Karpas-422 (cell line): ENCODE results near the gene BAZ2B. TPM values are rescaled to one million over a fixed set of nuclear protein-coding genes. Genes with fewer than 3 reads are reported as not detected.
"Not testable (repeated sequence)": the region's sequence is repeated elsewhere in the genome, so short reads cannot be mapped to it uniquely, and the experiment has no call there.

Source experiments
- DNase-seq: peaks from one replicate; pipeline ENCODE4 v3.0.0-alpha.2; 2015
- H2AFZ ChIP-seq: fragments of 200-600 bp; sonication (generic); 2 replicates; pipeline ENCODE4 v1.6.1; 2014; ENCODE audit warnings: antibody characterized with exemption, low read length, mixed read lengths
- H3K27ac ChIP-seq: fragments of 200-600 bp; sonication (generic); 2 replicates; pipeline ENCODE4 v1.5.1; 2014; ENCODE audit warnings: mild to moderate bottlenecking, low read length, moderate library complexity
- H3K27me3 ChIP-seq: fragments of 200-600 bp; sonication (generic); 2 replicates; pipeline ENCODE4 v1.6.1; 2014; ENCODE audit warnings: low read length, mixed read lengths
- H3K36me3 ChIP-seq: fragments of 200-600 bp; sonication (generic); 2 replicates; pipeline ENCODE4 v1.6.1; 2014; ENCODE audit warnings: low read length, mixed read lengths; ENCODE audit not compliant: insufficient read depth
- H3K4me1 ChIP-seq: fragments of 200-600 bp; sonication (generic); 2 replicates; pipeline ENCODE4 v1.6.1; 2014; ENCODE audit warnings: mild to moderate bottlenecking, low read length, mixed read lengths
- H3K4me2 ChIP-seq: fragments of 200-600 bp; sonication (generic); 2 replicates; pipeline ENCODE4 v1.6.1; 2014; ENCODE audit warnings: low read length, low read depth, mild to moderate bottlenecking; ENCODE audit not compliant: poor library complexity, severe bottlenecking
- H3K4me3 ChIP-seq: fragments of 200-600 bp; sonication (generic); 2 replicates; pipeline ENCODE4 v1.5.1; 2014; ENCODE audit warnings: mild to moderate bottlenecking, antibody characterized with exemption, low read length, mixed read lengths
- H3K79me2 ChIP-seq: fragments of 200-600 bp; sonication (generic); 2 replicates; pipeline ENCODE4 v1.6.1; 2014; ENCODE audit warnings: mild to moderate bottlenecking, low read length, mixed read lengths
- H3K9ac ChIP-seq: fragments of 200-600 bp; sonication (generic); 2 replicates; pipeline ENCODE4 v1.6.0; 2014; ENCODE audit warnings: low read length
- H3K9me2 ChIP-seq: fragments of 200-600 bp; sonication (generic), shearing (Covaris generic); replicated peaks from 2 replicates; pipeline ENCODE4 v1.6.0; 2014; ENCODE audit warnings: mild to moderate bottlenecking, low read length, moderate library complexity; ENCODE audit not compliant: insufficient read depth
- H3K9me3 ChIP-seq: fragments of 300-700, 200-600 bp; sonication (generic); 2 replicates; pipeline ENCODE4 v1.6.1; 2014; ENCODE audit warnings: low read length, mixed read lengths
- H4K20me1 ChIP-seq: fragments of 200-600 bp; sonication (generic); 2 replicates; pipeline ENCODE4 v1.6.1; 2014; ENCODE audit warnings: mild to moderate bottlenecking, antibody characterized with exemption, low read length, low read depth; ENCODE audit not compliant: insufficient read depth
- total RNA-seq: library from RNA; depleted of rRNA; stranded (reverse); fragments of >200 nt; shearing (Covaris generic); gene quantifications from 2 replicates; pipeline ENCODE4 v1.2.3, GENCODE V29; 2014; ENCODE audit warnings: low replicate concordance

The BAZ2B gene
- total RNA-seq, 1 experiment from 2014 or later: 2.2 TPM

DNA sequence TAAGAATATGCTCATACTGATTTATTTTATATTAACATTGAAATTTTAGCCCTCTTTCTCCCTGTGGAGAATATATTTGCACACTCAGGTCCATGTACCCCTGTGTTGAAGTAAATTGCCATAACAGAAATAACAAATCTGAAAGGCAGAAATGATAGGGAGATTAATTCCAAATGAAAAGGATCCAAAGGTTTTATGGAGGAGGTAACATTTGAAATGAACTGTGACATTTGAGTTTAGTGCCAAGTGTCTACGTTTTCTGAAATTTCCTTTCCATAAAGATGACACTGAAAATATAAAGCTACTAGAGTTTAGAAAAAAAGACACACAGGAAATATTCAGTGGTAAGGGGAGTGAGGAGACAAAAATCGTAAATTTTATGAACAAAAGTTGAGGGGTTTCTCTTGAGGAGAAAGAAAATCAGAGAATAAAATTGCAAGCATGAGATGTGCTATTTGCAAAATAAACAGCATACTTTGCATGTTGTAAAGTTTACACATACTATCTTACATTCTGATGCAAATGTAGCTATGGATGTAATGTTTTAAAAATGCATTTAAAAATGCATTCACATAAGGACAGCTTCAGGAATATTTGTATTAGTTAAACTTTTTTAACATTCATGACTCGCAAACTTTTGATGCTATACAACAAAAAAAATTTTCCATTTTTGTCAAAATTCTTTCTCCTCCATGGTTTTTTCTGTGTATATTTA lies 69.5 kb downstream of the BAZ2B start:
- Histone ChIP-seq H3K9me2 (no peaks in the 10 kb centered on the region), H3K4me2 (no peak overlapping the region), H3K4me1 (no peaks in the 10 kb centered on the region), H3K27ac (no peak overlapping the region), H3K9ac (no peak overlapping the region), H3K36me3 (no peaks in the 10 kb centered on the region), H3K27me3 (no peaks in the 10 kb centered on the region), H2AFZ (no peak overlapping the region), H4K20me1 (no peaks in the 10 kb centered on the region), H3K79me2 (no peaks in the 10 kb centered on the region), H3K9me3 (no peaks in the 10 kb centered on the region), H3K4me3 (no peak overlapping the region)
- DNase-seq: no peak

DNA sequence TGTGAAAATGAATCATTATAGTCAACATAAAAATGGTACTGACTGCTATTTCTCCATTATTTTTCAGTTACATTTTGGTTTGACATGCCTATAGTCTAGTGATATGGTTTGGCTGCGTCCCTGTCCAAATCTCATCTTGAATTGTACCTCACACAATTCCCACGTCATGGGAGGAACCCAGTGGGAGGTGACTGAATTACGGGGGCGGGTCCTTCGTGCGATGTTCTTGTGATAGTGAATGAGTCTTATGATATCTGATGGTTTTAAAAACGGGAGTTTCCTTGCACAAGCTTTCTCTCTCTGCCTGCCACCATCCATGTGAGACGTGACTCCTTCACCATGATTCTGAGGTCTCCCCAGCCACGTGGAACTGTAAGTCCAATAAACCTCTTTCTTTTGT lies 70.3 kb downstream of the BAZ2B start:
- Histone ChIP-seq H3K4me2 (no peak overlapping the region), H2AFZ (no peak overlapping the region), H3K4me1 (no peaks in the 10 kb centered on the region), H3K9ac (no peak overlapping the region), H4K20me1 (no peaks in the 10 kb centered on the region), H3K4me3 (no peak overlapping the region), H3K27ac (no peak overlapping the region), H3K9me2 (no peaks in the 10 kb centered on the region), H3K27me3 (no peaks in the 10 kb centered on the region), H3K79me2 (no peaks in the 10 kb centered on the region), H3K9me3 (no peaks in the 10 kb centered on the region), H3K36me3 (no peaks in the 10 kb centered on the region)
- DNase-seq: no peak

DNA sequence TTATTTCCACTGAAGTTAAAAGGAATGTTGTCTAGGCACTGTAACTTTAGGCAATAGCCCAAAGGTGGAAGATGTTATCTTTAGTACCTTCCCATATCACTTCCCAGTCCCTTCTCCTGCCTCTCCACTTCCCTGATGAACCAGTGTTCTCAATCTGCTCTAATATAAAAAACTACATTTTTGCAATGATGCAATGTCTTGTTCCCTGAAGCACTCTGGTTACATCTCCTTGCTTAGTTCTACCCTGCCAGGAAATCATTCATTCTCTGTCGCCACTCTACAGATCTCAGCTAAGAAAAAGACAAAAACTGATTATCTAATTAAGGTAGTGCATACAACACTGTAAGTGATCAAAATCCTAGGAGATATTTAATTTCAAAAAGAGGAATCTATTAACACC lies 71.3 kb downstream of the BAZ2B start:
- Histone ChIP-seq H3K36me3 (no peaks in the 10 kb centered on the region), H3K9me3 (no peaks in the 10 kb centered on the region)
- DNase-seq: no peak

DNA sequence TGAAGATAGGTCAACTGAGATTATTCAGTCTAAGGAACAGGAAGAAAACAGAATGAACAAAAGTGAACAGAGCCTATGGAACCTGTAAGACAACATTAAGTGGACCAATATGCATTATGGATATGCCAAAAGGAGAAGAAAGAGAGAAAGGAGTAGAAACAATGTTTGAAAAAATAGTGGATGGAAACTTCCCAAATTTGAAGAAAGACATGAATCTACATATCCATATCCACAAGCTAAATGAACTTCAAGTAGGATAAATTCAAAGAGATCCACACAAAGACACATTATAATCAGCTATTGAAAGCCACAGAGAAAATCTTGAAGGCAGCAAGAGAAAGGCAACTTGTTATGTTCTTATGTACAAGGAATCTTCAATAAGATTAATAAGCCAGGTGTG lies 74.2 kb downstream of the BAZ2B start:
- H3K4me3 ChIP-seq: no peak overlapping the region
- no peak overlapping the region for H3K9ac ChIP-seq
- no peak overlapping the region for H3K4me2 ChIP-seq
- no peaks in the 10 kb centered on the region for H3K4me1 ChIP-seq
- H2AFZ ChIP-seq: no peak overlapping the region
- DNase-seq: no peak
- no peaks in the 10 kb centered on the region for H3K9me3 ChIP-seq
- no peaks in the 10 kb centered on the region for H3K9me2 ChIP-seq
- no peak overlapping the region for H3K27ac ChIP-seq
- no peaks in the 10 kb centered on the region for H3K79me2 ChIP-seq
- no peaks in the 10 kb centered on the region for H3K36me3 ChIP-seq
- H3K27me3 ChIP-seq: no peaks in the 10 kb centered on the region
- H4K20me1 ChIP-seq: no peaks in the 10 kb centered on the region

More for the DNA sequence above, 71.3 kb downstream of the BAZ2B start:
- Histone ChIP-seq H3K9ac (no peak overlapping the region), H3K4me2 (no peak overlapping the region), H2AFZ (no peak overlapping the region), H3K9me2 (no peaks in the 10 kb centered on the region), H3K4me3 (no peak overlapping the region), H4K20me1 (no peaks in the 10 kb centered on the region), H3K79me2 (no peaks in the 10 kb centered on the region), H3K27ac (no peak overlapping the region), H3K27me3 (no peaks in the 10 kb centered on the region), H3K4me1 (no peaks in the 10 kb centered on the region)

DNA sequence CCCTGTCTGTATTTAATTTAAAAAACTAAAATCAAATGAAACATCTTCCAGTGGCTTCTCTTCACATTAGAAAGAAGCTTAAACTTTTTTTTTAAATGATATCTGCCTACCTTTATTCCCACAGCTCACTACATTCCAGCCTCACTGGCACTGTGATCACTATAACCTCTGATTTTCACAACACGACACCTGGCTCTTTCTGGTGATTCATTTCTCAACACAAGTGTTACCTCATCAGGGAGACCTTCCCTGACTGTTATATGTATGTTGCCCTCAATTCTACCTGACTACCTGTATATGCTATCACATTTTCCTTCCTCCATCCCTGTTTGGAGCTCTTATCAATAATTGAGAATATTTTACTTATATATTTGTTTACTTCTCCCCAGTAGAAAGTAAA lies 76.6 kb downstream of the BAZ2B start:
- Histone ChIP-seq H3K4me3 (no peak overlapping the region), H3K27ac (no peak overlapping the region), H3K36me3 (no peaks in the 10 kb centered on the region), H3K4me1 (no peaks in the 10 kb centered on the region), H4K20me1 (no peaks in the 10 kb centered on the region), H3K9me2 (no peaks in the 10 kb centered on the region), H3K27me3 (no peaks in the 10 kb centered on the region), H3K79me2 (no peaks in the 10 kb centered on the region), H2AFZ (no peak overlapping the region), H3K9ac (no peak overlapping the region), H3K9me3 (no peaks in the 10 kb centered on the region), H3K4me2 (no peak overlapping the region)
- DNase-seq: no peak

GRCh38 chr2:159538801-159539200 lies 77.5 kb downstream of the BAZ2B start:
- Histone ChIP-seq H3K36me3 (no peaks in the 10 kb centered on the region), H3K4me3 (no peak overlapping the region), H3K4me1 (no peaks in the 10 kb centered on the region), H3K9ac (no peak overlapping the region), H3K27me3 (no peaks in the 10 kb centered on the region), H4K20me1 (no peaks in the 10 kb centered on the region), H3K9me2 (no peaks in the 10 kb centered on the region), H3K27ac (no peak overlapping the region), H3K79me2 (no peaks in the 10 kb centered on the region), H3K9me3 (no peaks in the 10 kb centered on the region), H2AFZ (no peak overlapping the region), H3K4me2 (no peak overlapping the region)
- no peak for DNase-seq

DNA sequence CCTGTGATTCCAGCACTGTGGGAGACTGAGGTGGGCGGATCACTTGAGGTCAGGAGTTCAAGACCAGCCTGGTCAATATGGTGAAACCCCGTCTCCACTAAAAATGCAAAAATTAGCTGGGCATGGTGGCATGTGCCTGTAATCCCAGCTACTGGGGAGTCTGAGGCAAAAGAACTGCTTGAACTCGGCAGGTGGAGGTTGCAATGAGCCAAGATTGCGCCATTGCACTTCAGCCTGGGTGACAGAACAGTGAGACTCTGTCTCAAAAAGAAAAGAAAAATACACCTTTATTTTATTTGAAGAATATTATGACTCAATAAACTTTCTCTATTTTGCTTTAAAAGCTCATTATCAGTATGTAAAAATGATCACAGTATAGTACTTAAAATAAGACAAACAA lies 81.1 kb downstream of the BAZ2B start:
- not testable (repeated sequence) for H3K4me3 ChIP-seq, H4K20me1 ChIP-seq, H3K27ac ChIP-seq, H3K9ac ChIP-seq, H2AFZ ChIP-seq, H3K36me3 ChIP-seq, H3K9me2 ChIP-seq, H3K4me2 ChIP-seq, H3K4me1 ChIP-seq, DNase-seq, H3K79me2 ChIP-seq, H3K9me3 ChIP-seq, H3K27me3 ChIP-seq

DNA sequence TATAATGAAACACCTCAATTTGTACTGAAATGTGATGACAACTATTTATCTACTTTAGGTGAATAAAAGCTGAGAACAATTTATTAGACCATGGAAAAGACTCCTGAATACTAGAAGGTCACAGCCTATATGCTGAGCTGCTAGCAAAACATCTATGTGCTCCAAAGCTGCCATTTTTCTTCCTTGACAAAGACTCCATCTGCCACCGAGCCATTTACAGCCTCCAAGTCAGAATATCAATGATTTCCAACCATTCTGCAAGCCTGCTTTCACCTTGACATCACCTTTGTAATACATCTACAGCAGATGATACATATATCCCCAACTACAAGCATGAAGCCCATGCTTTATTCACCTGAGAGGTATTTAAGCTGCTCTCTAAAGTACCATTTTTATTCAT lies 84.9 kb downstream of the BAZ2B start:
- H3K9me3 ChIP-seq: no peaks in the 10 kb centered on the region
- H3K36me3 ChIP-seq: no peaks in the 10 kb centered on the region
- H3K9me2 ChIP-seq: no peaks in the 10 kb centered on the region
- no peaks in the 10 kb centered on the region for H3K79me2 ChIP-seq
- no peak for DNase-seq
- no peak overlapping the region for H3K27ac ChIP-seq
- H3K9ac ChIP-seq: no peak overlapping the region
- H2AFZ ChIP-seq: no peak overlapping the region
- no peak overlapping the region for H3K4me2 ChIP-seq
- no peaks in the 10 kb centered on the region for H3K27me3 ChIP-seq
- H3K4me1 ChIP-seq: no peaks in the 10 kb centered on the region
- no peaks in the 10 kb centered on the region for H4K20me1 ChIP-seq
- H3K4me3 ChIP-seq: no peak overlapping the region

DNA sequence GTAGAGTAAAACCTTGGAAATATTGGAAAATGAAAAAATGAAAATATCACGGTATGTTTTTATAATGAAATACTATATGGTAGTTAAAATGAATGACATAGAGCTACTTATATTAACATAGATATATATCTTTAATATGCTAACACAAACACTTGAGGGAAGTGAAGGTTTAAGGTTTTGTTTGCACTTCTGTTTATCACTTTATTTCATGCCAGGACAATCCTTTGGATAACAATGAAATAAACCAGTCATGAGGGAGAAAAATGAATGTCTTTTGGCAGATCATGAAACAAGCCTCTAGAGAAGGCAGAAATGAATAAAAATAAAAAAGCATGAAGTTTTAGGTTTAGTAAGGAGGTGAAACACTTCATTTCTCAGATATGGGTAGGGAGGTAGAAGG lies 89.9 kb downstream of the BAZ2B start:
- no peak overlapping the region for H3K4me3 ChIP-seq
- no peaks in the 10 kb centered on the region for H4K20me1 ChIP-seq
- no peaks in the 10 kb centered on the region for H3K9me2 ChIP-seq
- no peaks in the 10 kb centered on the region for H3K4me1 ChIP-seq
- H3K9me3 ChIP-seq: no peaks in the 10 kb centered on the region
- DNase-seq: no peak
- no peaks in the 10 kb centered on the region for H3K79me2 ChIP-seq
- H3K27ac ChIP-seq: no peak overlapping the region
- no peak overlapping the region for H3K4me2 ChIP-seq
- H3K27me3 ChIP-seq: no peaks in the 10 kb centered on the region
- H3K36me3 ChIP-seq: no peaks in the 10 kb centered on the region
- H3K9ac ChIP-seq: no peak overlapping the region
- no peak overlapping the region for H2AFZ ChIP-seq
